Skin epidermis (tissue), 12 donors: ENCODE measurements around the gene GREM2.

ENCODE experiments used
- H3K27ac ChIP-seq, 21 experiments: fragments of 200-600 bp; sonication (generic) in 11 of 21; one replicate each; pipeline ENCODE4 v1.5.0; 2020; ENCODE audit warnings: mild to moderate bottlenecking in 3 of 21, inconsistent platforms in 2 of 21, moderate library complexity in 2 of 21
- H3K4me3 ChIP-seq, 7 experiments: fragments of 200-600 bp; sonication (generic) in 2 of 7; one replicate each; pipeline ENCODE4 v1.5.0; 2020; ENCODE audit warnings: inconsistent platforms in 2 of 7, mild to moderate bottlenecking in 2 of 7, moderate library complexity in 1 of 7

GREM2 gene

DNA sequence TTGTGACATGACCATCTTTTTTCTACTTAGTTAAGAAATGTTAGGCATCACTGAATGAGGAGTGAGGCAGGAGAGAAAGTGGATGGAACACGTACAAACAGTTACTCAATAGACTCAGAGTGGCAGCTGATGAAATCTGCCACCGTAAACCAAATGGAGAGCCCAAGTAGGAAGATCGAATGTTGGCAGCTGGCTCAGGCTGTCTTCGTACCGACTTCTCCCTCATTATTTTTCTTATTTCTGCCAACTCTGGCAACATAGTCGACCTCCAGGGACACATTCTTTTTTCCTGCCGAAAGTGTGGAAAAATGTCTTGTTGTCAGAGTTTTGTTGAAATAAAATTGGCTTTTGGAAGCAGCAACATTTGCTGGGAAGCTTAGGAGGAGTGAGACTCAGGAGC lies 143.3 kb downstream of the GREM2 start:
- Histone ChIP-seq H3K4me3 (no peak overlapping the region), H3K27ac (no peak overlapping the region)

DNA sequence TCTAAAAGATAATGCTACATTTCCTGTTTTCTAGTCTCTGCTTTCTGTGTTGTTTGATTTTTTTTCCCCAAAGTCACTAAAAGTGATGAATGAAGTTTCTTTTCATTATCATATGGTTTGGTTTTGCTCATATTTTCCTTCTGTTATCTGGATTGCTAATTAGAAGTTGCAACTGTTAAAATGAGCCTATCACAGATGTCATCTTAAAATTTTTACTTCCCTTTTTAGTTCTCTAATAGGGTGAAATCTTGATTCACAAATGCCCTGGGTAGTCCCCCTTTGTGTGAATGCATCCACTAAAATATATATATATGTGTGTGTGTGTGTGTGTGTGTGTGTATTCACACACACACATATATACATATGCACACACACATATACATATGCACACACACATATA lies 144.1 kb downstream of the GREM2 start:
- H3K27ac ChIP-seq: no peak overlapping the region
- H3K4me3 ChIP-seq: no peak overlapping the region

DNA sequence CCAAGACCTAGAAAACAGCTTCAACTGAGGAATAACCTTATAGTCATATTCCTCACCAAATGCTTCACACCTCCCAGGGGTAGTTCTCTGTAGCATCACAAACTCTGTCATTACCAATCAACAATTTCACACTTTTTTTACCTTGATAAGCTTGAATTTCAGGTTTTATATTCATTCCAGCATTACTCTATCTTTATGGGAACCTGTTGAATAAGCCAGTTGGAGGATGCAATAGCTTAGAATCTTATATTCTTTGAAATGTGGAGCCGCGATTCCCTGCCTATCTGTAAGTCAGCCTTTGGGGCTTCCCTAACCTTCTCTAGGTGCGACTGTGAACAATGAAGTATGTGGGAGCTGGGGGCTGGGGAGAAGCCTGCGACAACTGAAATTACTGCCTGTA lies 145.4 kb downstream of the GREM2 start:
- no peak overlapping the region for H3K27ac ChIP-seq
- no peak overlapping the region for H3K4me3 ChIP-seq

DNA sequence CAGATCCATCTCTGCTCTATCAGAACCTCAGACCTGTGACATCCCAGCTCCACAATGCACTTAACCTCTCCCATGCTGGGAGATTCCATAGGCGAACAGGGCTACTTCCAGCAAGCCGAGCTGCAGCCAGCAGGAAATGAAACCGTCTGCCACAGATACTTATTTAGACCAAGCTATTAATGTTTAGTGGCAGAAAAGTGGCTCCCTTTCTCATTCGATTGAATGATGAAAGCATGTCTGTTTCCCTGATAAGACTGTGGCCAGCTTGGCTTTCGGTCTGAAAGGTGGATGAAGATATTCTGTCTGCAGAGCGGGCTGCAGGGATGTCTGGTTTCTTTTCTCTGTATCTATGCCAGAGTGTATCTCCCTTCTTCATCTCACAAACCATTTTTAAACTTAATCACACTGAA lies 146.4 kb downstream of the GREM2 start:
- no peak overlapping the region for H3K27ac ChIP-seq
- H3K4me3 ChIP-seq: no peak overlapping the region

DNA sequence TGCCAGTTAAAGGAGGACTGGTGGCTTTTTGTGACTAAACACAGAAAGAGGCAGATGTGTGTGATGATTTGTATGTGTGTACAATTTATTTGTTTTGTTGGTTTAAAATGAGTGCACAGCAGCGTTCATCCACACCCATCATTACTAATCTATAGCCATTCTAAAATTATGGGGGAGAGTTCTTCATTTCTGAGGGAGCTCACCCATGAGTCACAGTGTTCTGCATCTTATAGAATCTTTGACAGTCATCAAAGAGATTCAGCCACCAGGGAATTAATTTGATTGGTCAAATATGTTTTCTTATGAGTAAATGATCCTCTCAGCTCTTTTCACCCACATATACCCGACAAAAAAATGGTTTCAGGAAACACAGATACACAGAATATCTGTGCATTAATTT lies 147.9 kb downstream of the GREM2 start:
- Histone ChIP-seq H3K27ac (no peak overlapping the region), H3K4me3 (no peak overlapping the region)

DNA sequence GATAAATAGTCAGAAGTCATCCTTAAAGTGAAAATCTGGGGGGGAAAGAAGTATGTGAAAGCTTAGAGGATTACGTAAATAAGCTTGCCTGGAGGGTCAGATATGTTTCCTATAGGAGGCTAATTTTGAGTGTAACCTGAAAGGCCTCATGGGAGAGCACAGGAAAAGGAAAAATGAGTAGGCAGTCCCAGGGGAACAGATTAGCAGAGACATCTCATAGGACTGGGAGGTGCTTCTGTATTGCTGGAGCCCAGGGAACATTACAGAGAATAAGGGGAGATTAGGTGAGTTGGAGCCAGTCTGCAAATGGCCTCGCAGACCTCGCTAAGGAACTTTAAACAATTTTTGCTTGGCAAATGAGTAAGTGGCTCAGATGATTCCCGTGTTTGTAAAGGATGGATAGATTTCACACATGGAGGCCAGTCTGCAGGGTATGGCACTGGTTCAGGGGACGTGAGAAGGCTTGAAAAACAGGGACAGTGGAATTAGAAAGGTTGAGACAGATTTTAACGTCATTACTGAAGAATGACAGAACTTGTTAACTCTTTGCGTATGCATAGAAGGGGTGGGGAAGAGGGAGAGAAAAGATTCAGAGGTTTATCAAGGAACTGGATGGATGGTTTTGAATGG lies 149.1 kb downstream of the GREM2 start:
- H3K4me3 ChIP-seq: no peak overlapping the region
- no peak overlapping the region for H3K27ac ChIP-seq

DNA sequence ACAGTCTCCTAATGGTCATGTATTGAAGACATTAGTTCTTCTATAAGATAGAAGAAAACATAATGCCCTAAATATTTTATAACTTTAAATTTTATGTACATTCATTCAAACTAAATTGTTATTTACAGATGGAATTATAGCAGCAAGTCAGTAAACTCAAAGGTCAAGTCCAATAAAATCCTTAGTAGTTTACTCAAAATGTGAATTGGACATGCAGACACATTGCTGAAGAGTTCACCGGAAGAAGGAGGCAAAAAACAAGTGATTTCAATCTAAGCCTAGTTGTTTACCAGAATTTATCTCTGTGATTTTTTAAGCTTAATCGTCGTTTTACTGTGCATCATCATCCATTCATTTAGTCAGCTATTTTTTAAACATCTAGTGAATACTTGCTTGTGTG lies 149.7 kb downstream of the GREM2 start:
- Histone ChIP-seq H3K4me3 (no peak overlapping the region), H3K27ac (no peak overlapping the region)

DNA sequence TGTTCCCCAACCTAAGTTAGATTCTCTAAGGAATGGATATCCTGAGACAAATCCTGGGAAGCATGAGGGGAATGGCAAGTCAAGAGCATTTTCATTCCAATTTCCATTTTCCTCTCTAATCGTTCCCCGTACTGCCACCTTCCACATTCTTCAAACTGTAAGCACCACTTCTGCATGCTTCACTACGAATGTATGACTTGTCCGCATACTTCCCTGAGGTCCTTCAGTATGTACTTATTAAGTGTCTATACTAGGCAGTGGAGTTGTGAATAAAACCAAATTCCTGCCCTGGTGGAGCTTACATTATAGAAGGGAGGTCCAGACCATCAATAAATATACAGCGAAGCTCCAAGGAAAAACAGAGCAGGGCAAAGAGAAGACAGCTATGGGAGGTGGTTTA lies 154.8 kb downstream of the GREM2 start:
- H3K27ac ChIP-seq: no peak overlapping the region
- no peak overlapping the region for H3K4me3 ChIP-seq

DNA sequence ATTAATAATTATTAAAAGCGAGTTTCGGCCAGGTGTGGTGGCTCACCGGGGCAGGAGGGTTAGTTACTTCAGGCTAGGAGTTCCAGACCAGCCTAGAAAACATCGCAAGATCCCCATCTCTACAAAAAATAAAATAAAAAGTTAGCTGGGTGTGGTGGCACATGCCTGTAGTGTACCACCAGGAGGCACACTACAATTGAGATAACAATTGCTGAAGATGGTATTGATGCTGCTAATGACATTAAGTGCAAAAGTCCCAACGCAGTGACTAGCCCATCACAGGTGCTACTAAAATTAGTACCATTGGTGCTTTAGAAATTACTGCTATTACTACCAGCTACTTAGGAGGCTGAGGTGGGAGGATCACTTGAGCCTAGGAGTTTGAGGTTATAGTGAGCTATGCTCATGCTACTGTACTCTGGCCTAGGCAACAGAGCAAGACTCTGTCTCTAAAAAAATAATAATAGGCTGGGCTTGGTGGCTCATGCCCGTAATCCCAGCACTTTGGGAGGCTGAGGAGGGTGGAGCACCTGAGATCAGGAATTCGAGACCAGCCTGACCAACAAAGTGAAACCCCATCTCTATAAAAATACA lies 156.6 kb downstream of the GREM2 start:
- no peak overlapping the region for H3K27ac ChIP-seq
- no peak overlapping the region for H3K4me3 ChIP-seq

DNA sequence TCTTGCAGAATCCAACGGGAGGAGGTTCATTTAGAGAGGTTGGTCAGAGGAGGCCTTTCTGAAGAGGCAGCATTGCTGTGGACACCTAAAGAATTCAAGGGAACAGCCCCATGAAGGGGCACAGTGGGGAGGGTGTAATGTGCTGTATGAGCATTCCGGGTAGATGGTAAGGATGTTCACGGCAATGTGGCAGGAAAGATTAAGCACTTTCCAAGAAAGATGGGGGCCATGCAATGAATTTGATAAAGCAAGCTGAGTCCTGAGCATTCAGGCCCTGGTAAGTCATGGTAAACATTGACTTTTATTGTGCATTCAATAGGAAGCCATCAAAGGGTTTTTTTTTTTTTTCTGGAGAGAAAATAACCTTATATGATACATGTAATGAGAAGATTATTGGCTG lies 166.6 kb downstream of the GREM2 start:
- H3K27ac ChIP-seq: no peak overlapping the region
- H3K4me3 ChIP-seq: no peak overlapping the region

DNA sequence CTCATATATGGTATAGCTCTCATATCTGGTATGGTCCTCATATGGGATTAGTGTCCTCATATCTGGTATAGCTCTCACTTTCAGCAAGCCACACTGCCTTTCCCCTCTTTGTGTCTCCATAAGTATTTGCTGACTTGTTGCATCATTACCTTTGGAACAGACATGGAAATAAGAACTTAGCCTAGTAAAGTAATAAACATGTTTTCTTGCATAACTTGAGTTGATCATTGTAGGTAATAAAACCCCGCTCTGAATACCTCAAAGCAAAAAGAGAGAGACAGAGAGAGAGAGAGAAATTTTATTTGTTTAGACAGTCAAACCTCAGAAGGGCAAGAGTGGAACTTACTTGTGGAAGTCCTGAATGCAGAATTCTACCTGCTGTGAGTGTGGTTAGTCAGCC lies 170.3 kb downstream of the GREM2 start:
- Histone ChIP-seq H3K4me3 (no peak overlapping the region), H3K27ac (no peak overlapping the region)
